Stimulated activated CD8-positive, alpha-beta memory T cell treated with anti-CD3 and anti-CD28 coated beads, Interleukin-15, amount 100 ng/mL, for 1 hour (primary cell): ENCODE data around the gene PLCB1.

ENCODE experiments used
- DNase-seq: peaks from one replicate; pipeline ENCODE4 v3.0.0-alpha.2; 2020; ENCODE audit warnings: low read depth

The PLCB1 gene

DNA sequence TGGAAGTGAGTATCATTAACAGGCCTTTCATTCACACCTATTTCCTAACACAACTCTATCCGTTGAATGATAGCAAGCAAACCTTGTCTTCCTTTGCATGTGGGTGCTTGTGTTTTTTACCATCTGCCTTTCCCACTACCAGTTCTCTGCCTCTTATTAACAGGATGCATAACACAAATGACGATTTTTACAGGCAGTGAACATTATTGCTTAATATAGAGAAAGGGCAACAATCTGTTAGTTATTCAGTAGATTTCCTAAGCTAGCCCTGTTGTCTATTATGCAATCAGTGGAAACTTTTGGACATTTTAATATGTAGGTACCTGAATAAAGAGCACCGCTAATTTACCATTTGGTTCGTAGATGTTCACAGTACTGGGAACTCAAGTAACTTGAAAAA lies 588.0 kb downstream of the PLCB1 start:
- DNase-seq = no peak

DNA sequence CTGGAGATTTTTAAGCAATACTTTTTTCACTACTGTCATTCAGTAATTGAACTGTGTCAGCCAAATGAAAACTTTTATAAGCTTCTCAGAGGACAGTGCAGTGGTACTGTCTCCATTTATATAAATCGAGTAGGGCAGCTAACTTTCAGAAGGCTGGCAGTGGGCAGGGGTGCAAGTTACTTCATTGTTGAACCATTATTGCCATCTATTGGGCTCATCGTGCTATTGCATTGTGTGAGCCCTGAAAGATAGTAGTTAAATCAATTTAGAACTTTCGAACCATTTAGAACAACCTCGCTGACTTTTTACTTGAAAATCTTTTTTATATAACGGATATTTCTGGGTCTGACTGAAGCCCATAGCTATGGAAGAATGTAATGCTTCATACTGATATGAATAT lies 589.0 kb downstream of the PLCB1 start:
- DNase-seq = no peak

DNA sequence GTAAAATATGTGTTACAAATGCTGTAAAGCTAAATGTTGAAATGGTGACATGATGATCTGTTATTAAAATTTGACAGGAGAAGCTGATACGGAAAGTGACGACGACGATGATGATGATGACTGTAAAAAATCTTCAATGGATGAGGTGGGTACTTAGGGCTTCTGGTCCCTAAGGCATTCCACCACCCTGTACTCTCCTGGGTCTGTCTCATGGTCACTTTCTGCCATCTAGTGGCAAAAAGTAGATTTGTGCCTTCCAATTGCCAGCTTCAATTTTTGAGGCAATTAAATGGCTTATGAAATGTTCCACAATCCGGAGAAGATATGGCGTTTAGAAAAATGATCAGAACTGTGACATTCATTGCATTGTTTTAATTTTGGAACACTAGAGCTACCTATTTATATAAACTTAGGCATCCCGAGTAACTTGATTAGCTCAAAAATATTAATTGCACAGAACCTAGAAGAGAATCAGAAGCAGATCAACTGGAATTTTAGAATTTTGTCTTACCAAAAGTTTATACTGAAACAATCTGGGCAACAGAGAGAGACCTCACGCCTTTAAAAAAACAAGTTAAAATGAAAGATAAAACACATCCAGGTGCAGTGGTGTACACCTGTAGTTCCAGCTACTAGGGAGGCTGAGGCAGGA lies 590.3 kb downstream of the PLCB1 start:
- DNase-seq = no peak

DNA sequence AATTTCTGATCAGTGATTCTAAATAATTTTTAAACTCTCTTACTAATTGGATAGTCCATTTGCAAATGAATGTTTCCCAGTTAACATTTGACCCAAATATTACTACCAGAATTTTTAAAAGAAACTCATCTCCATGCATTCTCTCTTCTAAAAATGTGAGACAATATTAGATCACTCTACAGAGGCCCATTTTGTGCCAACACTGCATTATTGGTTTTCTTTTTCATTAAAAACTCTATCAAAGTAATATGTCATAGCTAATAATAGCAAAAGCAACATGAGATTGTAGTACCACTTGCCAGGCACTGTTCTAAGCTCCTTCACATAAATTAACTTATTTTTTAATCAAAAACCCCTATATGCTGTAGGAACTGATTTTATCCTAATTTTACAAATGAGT lies 591.2 kb downstream of the PLCB1 start:
- DNase-seq = no peak

DNA sequence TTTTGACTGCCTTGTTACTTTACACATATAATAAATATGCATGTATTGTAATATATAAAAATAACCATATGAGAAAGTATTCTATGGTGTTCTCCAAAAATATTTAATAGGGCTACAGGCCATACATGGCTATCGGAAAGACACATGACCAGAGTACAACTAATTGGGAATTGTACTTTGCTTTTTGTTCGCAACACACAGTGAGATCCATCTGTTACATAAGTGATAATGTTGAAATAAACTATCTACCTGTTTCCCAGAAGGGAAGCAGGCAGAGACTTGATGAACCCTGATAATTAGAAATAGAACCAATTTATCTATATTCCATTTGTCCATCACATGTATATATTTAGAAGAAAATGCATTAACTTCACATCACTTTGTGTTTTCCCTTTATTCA lies 592.8 kb downstream of the PLCB1 start:
- no peak for DNase-seq

DNA sequence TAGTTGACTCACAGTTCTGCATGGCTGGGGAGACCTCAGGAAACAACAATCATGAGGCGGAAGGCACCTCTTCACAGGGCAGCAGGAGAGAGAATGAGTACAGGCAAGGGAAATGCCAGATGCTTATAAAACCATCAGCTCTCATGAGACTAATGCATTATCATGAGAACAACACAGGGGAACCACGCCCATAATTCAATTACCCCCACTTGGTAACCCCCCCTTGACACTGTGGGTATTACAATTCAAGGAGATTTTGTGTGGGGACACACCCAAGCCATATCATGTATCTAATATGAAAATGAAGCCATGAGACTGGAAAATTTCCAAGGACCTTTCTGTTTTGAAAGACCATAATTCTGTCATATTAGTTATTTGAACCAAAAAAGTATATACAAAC lies 594.4 kb downstream of the PLCB1 start:
- no peak for DNase-seq

DNA sequence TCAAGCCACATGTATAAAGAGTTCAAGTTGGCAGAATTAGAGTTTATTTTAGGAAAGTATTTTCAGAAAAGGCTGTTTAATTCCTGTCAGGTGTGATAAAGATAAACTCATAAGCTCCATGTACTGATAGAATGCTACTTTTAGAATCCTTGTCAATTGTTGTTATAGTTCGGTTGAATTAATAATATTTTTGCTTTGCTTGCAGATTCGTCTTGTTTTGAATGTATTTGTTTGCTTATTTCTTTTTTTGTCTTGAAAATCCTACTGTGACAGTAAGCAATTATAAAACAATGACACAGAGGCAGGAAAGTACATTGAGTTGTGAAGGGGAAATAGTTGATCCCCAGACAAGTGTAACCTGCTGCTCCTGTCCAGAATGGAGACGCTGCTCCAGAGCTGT lies 602.9 kb downstream of the PLCB1 start:
- no peak for DNase-seq

DNA sequence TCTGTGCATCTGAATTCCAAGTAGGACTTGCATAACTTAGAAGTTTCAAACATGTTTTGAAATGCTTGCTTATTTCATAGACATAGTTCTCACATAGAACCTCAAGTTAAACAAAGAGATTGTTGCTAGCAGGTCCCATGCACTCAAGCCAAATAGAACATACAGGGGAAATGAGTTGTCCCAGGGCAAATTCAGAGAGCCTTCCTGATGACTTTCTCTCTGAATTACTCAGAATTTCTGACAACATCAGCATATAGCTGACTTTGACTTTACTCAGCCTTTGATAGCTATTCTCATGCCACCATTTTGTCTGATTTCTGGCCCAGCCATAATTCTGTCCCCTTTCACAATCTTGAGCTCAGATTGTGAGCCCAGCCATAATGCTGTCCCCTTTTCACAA lies 603.6 kb downstream of the PLCB1 start:
- DNase-seq = no peak

DNA sequence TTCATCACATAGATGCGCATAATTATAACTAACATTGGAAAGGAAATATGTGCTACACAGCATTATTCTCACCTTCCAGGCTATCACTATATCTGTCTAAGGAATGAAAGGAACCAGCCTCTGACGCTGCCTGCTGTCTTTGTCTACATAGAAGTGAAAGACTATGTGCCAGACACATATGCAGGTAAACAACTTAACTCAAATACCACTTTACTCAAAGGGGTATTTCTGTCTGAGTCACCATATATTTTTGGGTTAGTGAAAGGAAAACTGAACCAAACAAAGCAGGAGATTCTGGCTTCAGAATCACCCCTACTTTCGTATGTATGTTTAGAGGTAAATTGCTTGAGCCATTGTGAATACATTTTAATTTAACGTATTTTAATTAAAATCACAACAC lies 608.2 kb downstream of the PLCB1 start:
- no peak for DNase-seq

DNA sequence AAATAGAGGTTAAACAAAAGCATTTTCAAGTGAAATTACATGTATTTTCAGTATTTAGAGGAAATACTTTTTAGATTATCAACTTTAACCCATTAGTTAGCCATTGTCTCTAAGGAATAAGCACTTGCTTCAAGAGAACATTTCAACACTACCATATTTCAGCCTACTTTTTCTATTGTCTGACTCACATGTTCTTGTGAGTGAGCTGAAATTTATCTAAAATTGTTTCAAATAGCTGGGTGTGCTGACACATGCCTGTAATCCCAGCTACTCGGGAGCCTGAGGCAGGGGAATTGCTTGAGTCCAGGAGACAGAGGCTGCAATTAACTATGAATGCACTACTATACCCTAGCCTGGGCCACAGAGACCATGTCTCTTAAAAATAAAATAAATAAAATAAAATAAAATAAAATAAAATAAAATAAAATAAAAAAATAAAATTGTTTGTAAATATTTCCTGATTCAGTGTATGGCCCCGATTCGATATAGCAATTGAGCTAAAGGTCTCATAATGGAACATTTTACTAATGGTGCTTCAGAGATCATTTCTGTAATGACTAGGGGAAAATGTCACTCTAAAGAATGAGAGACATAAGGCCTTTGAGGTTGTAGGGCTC lies 612.3 kb downstream of the PLCB1 start:
- DNase-seq = no peak

DNA sequence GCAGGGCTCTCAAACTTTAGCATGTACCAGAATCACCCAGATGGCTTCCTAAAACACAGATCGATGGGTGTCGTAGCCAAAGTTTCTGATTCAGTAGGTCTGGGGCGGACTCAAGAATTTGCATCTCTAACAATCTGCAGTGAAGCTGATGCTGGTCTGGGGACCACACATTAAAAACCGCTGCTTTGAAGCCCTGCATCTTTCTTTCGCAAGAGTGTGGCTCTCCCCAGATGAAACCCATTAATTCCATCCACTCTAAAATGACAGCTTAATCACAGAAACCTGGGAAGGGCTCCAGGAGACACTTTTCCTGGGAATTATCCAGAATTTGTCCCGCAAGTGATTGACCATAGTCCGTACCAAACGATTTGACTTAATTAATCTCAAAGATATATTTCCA lies 617.0 kb downstream of the PLCB1 start:
- DNase-seq = no peak

DNA sequence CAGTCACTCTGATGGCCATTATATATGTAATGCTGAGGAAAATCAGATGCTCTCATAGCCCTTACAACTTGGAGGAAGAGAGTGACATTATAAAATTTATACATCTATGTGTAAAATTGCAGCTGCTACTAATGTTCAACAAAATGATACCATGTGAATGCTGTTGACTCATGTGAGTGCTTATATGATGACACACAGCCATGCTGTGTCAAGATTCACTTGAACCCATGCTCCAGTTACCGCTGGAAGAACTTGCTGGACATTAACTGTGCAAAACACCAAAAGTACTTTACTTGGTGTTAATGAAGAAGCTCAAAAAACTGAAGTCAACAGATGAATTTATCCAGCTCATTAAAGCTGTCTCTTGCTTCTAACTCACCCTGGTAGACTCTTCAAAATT lies 617.9 kb downstream of the PLCB1 start:
- DNase-seq = no peak

DNA sequence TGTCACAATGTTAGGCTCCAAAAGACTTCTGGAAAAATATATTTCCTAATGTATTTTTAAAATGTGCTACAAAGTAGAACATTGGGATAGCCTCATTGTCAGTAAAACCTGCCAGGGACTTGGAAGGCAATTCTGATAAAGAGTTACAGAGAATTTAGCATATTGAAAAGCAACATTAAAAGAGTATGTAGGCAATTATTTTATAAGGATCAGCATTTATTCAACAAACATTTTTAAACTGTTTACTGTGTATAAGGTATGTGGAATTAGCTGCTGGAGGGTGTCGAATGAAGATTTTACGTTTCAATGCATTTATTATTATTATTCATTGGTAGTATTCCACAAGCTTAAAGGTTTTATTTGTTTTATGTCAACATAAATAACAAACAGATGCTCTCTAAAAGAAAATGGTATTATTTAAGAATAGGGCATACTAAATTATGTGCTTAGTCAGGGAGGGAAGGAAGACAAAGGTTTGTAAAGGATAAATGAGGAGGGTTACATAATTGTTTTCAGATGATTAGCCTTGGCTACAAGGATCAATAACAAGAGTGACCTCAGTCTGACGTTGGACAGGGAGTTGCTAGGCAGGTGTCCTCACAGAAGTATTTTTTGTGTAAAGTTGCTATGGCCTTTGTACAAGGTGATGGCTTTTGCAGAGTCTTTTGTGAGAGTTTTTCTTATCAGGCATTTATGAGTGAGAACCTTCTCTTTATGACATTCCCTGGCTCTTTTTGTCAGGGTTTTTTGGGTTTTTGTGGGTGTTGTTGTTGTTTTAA lies 623.5 kb downstream of the PLCB1 start:
- DNase-seq = no peak

DNA sequence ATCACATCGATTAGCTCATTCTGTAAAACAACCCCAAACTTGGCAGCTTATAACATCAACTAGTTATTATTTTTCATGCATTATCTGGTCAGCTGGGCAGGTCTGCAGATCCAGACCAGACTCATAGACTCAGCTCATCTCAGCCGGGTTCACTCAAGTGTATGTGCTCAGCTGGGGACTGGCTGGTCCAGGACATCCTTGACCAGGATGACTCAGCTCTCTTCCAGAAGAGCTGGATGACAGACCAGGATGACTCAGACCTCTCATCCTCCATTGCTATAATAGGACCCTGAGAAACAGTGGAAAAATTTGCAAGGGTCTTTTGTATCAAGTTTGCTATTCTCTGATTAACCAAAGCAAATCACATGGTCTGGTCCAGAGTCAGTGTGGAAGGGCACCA lies 624.3 kb downstream of the PLCB1 start:
- DNase-seq = no peak

DNA sequence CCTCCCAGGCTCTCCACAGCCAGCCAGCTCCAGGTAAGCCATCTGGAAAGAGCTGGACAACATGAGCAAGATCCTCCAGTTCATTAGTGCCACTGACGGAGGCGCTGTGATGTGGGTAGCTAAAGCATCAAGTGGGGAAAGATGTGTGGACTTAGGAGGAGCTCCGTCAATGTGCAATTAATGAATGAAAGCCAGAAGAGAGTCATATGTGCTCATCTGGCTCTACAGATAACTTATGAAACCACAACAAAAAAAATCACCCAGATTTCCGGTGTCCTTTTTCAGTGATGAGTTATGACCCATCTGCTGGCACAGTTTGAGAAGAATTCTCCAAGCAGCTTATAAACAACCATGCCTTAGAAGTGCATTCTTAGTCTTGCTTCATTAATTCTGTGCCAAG lies 625.1 kb downstream of the PLCB1 start:
- DNase-seq = no peak

DNA sequence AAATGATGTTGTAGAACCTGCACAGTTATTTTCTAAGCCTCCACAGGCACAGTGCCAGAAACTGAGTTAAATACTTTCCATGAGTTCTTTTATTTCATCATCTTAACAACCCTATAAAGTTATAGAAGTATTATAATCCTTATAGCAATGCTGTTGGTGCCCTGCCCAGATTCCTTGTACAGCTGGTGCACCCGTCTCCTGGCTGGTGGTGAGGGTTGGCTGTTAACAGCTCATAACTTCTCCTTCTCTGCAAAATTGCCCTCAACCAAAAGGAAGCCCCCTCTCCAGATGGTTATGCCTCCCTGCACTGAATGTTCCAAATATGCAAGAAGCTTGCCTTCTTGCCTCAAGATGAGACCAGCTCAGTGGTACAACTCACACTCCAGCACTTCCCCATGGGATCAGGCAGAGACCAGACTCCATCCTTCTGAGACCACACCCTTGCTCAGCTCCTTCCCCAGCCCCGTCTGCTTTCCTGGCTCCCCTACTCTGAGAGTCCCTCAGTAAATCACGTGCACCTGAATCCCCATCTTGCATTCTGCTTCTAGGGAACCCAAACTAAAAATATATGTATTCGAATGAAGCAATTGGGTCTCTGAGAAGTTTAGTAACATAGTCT lies 632.4 kb downstream of the PLCB1 start:
- DNase-seq = no peak

DNA sequence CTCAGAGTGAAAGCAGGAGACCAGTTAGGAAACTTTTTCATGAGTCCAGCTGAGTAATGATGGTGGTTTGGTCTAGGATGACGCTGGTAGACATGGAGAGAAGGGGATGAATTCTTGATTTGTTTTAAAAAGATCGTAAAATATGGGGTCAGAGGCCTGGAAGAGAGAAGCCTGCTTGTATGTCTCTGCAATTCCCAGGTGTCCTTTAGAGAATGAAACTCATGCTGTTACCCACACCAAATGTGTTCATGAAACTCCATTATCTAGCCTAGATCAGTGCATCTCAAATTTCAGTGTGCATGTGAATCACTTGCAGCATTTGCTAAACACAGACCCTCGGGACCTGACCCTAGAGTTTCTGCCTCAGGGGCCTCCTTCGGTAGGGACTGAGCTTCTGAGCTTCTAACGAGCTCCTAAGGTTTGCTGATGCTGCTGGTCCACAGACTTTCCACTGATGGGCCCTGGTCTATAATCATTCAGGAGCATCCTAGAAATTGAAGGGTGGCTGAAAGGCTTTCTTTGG lies 634.9 kb downstream of the PLCB1 start:
- DNase-seq = no peak

DNA sequence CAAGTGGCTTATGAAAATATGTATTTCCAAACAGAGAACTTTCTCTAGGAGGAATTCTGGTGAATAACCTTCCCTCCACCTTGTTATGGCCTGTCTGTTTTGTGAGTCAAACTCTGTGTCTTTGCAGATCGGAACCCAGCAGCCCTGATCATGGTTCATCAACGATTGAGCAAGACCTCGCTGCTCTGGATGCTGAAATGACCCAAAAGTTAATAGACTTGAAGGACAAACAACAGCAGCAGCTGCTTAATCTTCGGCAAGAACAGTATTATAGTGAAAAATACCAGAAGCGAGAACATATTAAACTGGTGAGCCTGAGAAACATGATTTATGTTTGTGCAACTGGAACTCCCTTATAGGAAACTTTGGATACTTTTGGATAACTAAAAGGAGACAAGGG lies 642.3 kb downstream of the PLCB1 start:
- DNase-seq = no peak

DNA sequence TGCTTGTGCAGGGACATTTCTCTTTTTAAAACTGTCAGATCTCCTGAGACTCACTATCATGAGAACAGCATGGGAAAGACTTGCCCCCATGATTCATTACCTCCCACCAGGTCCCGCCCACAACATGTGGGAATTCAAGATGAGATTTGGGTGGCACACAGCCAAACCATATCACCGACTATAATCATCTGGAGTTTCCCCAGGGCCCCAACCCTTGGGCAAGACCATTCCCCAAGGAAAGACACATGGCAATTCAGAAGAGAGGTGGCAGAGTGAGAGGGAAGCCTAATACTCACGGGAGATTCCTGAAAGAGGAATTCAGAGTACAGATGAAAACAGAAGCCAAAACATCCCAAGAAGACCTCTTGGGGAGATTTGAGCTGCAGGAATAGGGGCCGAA lies 645.8 kb downstream of the PLCB1 start:
- DNase-seq = no peak

DNA sequence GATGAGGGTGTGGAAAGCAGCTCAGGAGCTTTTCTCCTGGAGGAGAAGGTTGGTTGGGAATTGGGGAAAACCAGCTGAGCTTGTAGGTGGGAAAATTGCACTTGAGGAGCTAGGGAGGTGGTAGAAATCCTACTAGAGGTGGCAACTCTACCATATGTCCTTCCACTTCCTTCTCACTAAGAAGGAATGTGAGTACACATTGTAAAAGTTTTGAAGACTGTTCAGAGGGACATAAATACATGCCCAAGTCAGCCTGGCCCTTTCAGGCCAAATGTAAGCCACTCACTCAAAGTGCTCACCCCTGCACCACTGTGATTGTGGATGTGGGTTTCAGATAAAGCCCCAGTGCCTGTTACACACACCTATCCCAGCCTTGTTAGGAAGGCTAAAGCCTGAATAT lies 646.3 kb downstream of the PLCB1 start:
- DNase-seq = no peak

DNA sequence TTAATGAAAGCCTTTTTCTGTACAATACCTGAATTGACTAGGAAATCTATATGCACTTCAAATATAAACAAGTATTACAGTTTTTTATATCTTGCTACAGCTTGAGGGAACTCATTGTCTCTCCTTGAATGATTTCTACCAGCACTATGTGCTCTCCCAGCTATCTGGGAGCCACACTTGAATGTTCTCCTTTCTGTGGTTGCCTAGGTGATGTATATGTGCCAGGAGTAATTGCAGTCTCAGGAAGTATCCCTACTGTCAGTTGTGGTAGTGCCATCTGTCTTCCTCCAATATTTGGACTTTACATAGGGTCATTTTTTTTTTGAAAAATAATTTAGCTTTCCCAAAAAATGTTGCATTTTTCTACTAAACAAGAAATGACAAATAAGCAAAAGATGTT lies 648.8 kb downstream of the PLCB1 start:
- no peak for DNase-seq

DNA sequence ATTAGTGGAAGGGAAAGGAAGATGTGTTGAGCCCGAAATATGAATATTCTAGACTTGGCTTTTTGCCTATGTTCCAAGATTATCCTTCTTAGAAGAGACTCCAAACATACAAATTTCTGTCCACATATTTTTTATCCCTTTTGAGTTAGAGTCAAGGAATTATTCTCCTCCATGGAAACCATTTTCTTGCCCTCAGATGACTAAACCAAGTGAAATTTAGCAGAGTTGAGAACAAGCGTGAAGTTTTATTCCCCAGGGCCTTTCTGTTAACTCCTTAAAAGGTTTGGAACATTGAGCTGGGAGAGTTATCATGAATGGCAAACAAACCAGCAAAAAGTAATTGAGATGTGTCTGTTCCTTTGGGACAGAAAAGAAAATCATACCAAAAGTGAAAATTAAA lies 650.7 kb downstream of the PLCB1 start:
- no peak for DNase-seq

DNA sequence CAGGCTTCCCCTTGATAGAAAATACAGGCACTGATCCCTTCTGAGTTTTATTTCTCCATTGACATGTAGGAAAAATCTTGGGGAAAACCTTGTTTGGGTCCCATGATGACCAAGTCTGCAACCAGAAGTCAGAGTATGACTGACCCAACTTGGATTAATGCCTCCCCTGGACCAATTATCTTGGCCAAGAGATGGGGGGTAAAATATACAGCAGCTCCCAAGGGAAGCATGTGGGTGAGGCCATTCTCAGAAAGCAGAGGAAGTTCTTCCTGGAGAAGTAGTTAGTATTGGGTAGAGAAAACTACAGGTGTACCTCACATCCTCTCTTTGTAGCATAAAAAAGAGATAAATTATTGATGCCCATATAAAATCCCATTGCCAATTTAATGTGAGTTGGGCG lies 651.7 kb downstream of the PLCB1 start:
- DNase-seq = no peak
